NB4 (cell line): ENCODE measurements around the gene ZNF318.

ENCODE experiments used
- CTCF ChIP-seq: IDR thresholded peaks from one replicate; pipeline ENCODE4 v1.5.1; 2012; ENCODE audit warnings: low read depth, low read length
- MAX ChIP-seq: IDR thresholded peaks from 2 replicates; pipeline ENCODE4 v1.6.1; 2011; ENCODE audit warnings: low read depth, low read length
- MYC ChIP-seq: IDR thresholded peaks from 2 replicates; pipeline ENCODE4 v1.6.1; 2011; ENCODE audit warnings: low read depth, low read length
- POLR2A ChIP-seq: IDR thresholded peaks from 2 replicates; pipeline ENCODE4 v1.6.1; 2011; ENCODE audit warnings: mild to moderate bottlenecking; ENCODE audit not compliant: insufficient read length; ENCODE audit errors: extremely low read depth

- TF ChIP-seq CTCF (no peak), MYC (no peak), MAX (no peak), POLR2A (no peak)
These were observed 33.1 kb downstream of the ZNF318 start for GRCh38 chr6:43336382-43336781.
